PFSK-1 (cell line): ENCODE measurements around the gene FAM20A.

Experiments
- POLR2AphosphoS5 ChIP-seq: IDR thresholded peaks from 2 replicates; pipeline ENCODE4 v1.6.1; 2012; ENCODE audit warnings: low read depth, mild to moderate bottlenecking, control low read depth, low read length, moderate library complexity
- REST ChIP-seq, 2 experiments: IDR thresholded peaks; 2 replicates each; pipeline versions ENCODE4 v1.6.1 to v1.8.0; 2011 to 2012; ENCODE audit warnings: low read depth in 2 of 2, low read length in 2 of 2, control low read depth in 1 of 2, inconsistent platforms in 1 of 2, mild to moderate bottlenecking in 1 of 2, moderate library complexity in 1 of 2; ENCODE audit not compliant: insufficient read depth in 1 of 2
- SIN3A ChIP-seq: IDR thresholded peaks from 2 replicates; pipeline ENCODE4 v1.6.1; 2012; ENCODE audit warnings: mild to moderate bottlenecking, low read length, moderate library complexity, borderline replicate concordance; ENCODE audit not compliant: insufficient read depth

GRCh38 chr17:68533887-68534694 is 67.1 kb downstream of the FAM20A start:
- TF ChIP-seq REST (IDR thresholded peaks at IDR 0.05; ENCODE audit: insufficient read depth in 1 of 2, low read depth in 2 of 2, low read length in 2 of 2) (no peak), SIN3A (no peak), POLR2AphosphoS5 (no peak)
